NCI-H1092 treated with DMSO at 0.1 percent for 48 hours (cell line): ENCODE data around the gene HRK.

Experiments used
- DNase-seq: peaks from one replicate; lab custom pipeline; 2025; lab: John Stamatoyannopoulos, UW

The HRK gene

GRCh38 chr12:116881325-116881876 is at the start of gene HRK:
Gene HRK, minus strand, starts transcription at chr12:116881441. Its CDS starts 134 bp downstream, at chr12:116881307.
- peak; percentile 31 for DNase-seq

GRCh38 chr12:116929885-116930284 is 48.6 kb upstream of the HRK start:
- no peak for DNase-seq

- DNase-seq: no peak
Observed at GRCh38 chr12:116928504-116928903, 47.3 kb upstream of the HRK start.

- DNase-seq: peak; percentile 29
Observed at GRCh38 chr12:116927244-116927940, 46.2 kb upstream of the HRK start.

- DNase-seq: no peak
Observed at GRCh38 chr12:116926283-116927243, 45.3 kb upstream of the HRK start.

- DNase-seq: no peak
Observed at GRCh38 chr12:116924558-116925453, 43.6 kb upstream of the HRK start.

GRCh38 chr12:116922194-116922897 is 41.1 kb upstream of the HRK start:
- no peak for DNase-seq

- DNase-seq: no peak
Observed at GRCh38 chr12:116920939-116921338, 39.7 kb upstream of the HRK start.

- DNase-seq: no peak
Observed at GRCh38 chr12:116919706-116920485, 38.7 kb upstream of the HRK start.

GRCh38 chr12:116919247-116919661 is 38.0 kb upstream of the HRK start:
- peak; percentile 43 for DNase-seq

GRCh38 chr12:116918464-116918863 is 37.2 kb upstream of the HRK start:
- peak; percentile 5 for DNase-seq

GRCh38 chr12:116916714-116917114 is 35.5 kb upstream of the HRK start:
- DNase-seq: no peak

GRCh38 chr12:116916122-116916521 is 34.9 kb upstream of the HRK start:
- DNase-seq: no peak

GRCh38 chr12:116915326-116915725 is 34.1 kb upstream of the HRK start:
- no peak for DNase-seq

GRCh38 chr12:116910645-116911451 is 29.6 kb upstream of the HRK start, which contains the start of gene FBXW8:
Gene FBXW8, plus strand, starts transcription at chr12:116910950. Its CDS starts 88 bp downstream, at chr12:116911038.
- DNase-seq: peak; percentile 68

- DNase-seq: no peak
Observed at GRCh38 chr12:116910280-116910644, 29.0 kb upstream of the HRK start.

GRCh38 chr12:116906285-116906684 is 25.0 kb upstream of the HRK start:
- DNase-seq: no peak

- no peak for DNase-seq
Observed at GRCh38 chr12:116903818-116904217, 22.6 kb upstream of the HRK start.

GRCh38 chr12:116901612-116902011 is 20.4 kb upstream of the HRK start:
- no peak for DNase-seq
